Nephron progenitor cell (in vitro differentiated cells): ENCODE data around the gene LPIN1.
"Not testable (repeated sequence)": the region's sequence is repeated elsewhere in the genome, so short reads cannot be mapped to it uniquely, and the experiment has no call there.

Experiments used
- DNase-seq: peaks from one replicate; pipeline ENCODE4 v3.0.0; 2021
- H3K27ac Mint-ChIP-seq: 2 replicates; pipeline ENCODE4 v1.8.0; 2021; ENCODE audit warnings: mild to moderate bottlenecking, moderate library complexity, mixed read lengths
- H3K27me3 Mint-ChIP-seq: 2 replicates; pipeline ENCODE4 v1.8.0; 2021; ENCODE audit warnings: mild to moderate bottlenecking, low read depth, mixed read lengths; ENCODE audit not compliant: poor library complexity
- H3K36me3 Mint-ChIP-seq: 2 replicates; pipeline ENCODE4 v1.8.0; 2021; ENCODE audit warnings: low read depth, mixed read lengths
- H3K4me1 Mint-ChIP-seq: 2 replicates; pipeline ENCODE4 v1.8.0; 2021; ENCODE audit warnings: mixed read lengths
- H3K4me3 Mint-ChIP-seq: 2 replicates; pipeline ENCODE4 v1.8.0; 2021; ENCODE audit warnings: mild to moderate bottlenecking, moderate library complexity, mixed read lengths
- H3K9me3 Mint-ChIP-seq: 2 replicates; pipeline ENCODE4 v1.8.0; 2021; ENCODE audit warnings: mild to moderate bottlenecking, moderate library complexity, mixed read lengths
- CTCF ChIP-seq: fragments of 200-600 bp; sonication (generic); IDR thresholded peaks from 2 replicates; pipeline ENCODE4 v1.5.0; 2021; ENCODE audit warnings: antibody characterized with exemption

LPIN1 gene

GRCh38 chr2:11732587-11732986 lies 13.8 kb upstream of the LPIN1 start:
- no peaks in the 10 kb centered on the region for H3K27me3 Mint-ChIP-seq
- no peak for DNase-seq
- no peak overlapping the region for H3K4me3 Mint-ChIP-seq
- H3K9me3 Mint-ChIP-seq = no peaks in the 10 kb centered on the region
- peaks cover 4% of the 10 kb centered on the region for H3K4me1 Mint-ChIP-seq
- H3K36me3 Mint-ChIP-seq = no peaks in the 10 kb centered on the region
- TF ChIP-seq CTCF = no peak
- no peak overlapping the region for H3K27ac Mint-ChIP-seq

GRCh38 chr2:11737852-11738251 lies 8.6 kb upstream of the LPIN1 start:
- peaks cover 46% of the 10 kb centered on the region for H3K4me1 Mint-ChIP-seq
- H3K27ac Mint-ChIP-seq, H3K36me3 Mint-ChIP-seq, H3K27me3 Mint-ChIP-seq, DNase-seq, H3K9me3 Mint-ChIP-seq, H3K4me3 Mint-ChIP-seq: not testable (repeated sequence)

DNA sequence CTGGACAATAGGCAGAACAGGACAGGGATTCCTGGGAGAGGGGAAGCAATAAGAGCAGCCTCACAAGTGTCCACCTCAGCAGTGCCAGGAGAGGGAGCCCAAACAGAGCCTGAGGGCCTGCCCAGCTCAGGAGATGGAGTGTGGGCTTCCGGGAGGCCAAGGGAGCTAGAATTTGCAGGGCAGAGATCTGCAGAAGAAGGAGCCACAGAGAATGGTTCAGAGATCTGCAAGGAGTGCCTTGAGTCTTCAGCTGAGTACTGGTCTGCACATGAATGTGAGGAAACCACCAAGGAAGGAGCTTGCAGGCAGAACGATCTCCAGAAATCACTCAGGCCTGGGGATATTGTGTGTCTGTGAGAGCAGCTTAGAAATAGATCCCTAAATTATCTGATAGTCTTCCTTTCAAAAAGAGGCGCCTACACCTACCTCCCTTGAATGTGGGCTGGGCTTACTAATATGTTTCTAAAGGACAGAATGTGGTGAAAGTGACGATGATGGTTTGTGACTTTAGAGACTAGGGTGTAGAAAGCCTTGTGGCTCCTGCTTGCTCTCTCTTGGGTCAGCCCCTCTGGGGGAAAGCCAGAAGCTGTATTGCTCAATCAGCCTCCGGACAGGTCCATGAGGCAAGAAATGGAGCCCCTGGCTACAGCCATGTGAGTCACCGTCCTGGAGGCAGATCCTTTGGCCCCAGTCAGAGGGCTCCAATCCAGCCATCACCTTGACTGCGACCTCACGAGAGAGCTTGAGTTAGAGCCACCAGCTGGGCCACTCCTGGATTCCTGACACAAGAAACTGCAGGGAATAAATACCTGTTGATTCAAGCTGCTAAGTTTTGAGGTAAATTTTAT lies 7.6 kb upstream of the LPIN1 start:
- Mint-ChIP-seq H3K27ac (peak overlapping the region; percentile 78), H3K4me3 (no peak overlapping the region), H3K36me3 (no peaks in the 10 kb centered on the region), H3K27me3 (peaks cover 4% of the 10 kb centered on the region), H3K9me3 (no peaks in the 10 kb centered on the region), H3K4me1 (peaks cover 56% of the 10 kb centered on the region)
- DNase-seq = peak; percentile 55
- peak; percentile 52 for TF ChIP-seq CTCF

- H3K4me1 Mint-ChIP-seq = peaks cover 72% of the 10 kb centered on the region
- no peak for DNase-seq
Observed at GRCh38 chr2:11740723-11741122, 5.7 kb upstream of the LPIN1 start.

DNA sequence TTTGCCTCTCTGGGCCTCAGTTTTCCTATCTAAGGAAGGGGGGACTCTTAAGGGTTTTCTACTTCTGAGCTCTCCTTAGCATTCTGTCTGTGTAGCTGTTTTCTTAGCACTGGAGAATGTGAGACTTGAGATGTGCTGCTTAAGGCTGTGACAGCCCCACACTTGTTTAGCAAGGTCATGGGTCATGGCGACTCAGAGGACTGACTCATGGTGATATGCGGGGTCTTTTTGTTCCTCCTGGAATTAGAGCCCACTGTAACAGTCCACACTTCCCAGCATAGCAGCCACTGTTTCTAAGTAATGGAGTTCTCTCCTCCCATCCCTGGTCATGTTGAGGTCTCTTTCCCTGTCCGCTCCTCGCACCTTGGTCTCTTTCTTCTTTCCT lies 4.1 kb upstream of the LPIN1 start:
- Mint-ChIP-seq H3K27me3 (peaks cover 6% of the 10 kb centered on the region), H3K4me1 (peaks cover 80% of the 10 kb centered on the region), H3K36me3 (no peaks in the 10 kb centered on the region), H3K4me3 (no peak overlapping the region), H3K27ac (peak overlapping the region; percentile 90), H3K9me3 (no peaks in the 10 kb centered on the region)
- no peak for TF ChIP-seq CTCF
- no peak for DNase-seq

More at GRCh38 chr2:11740723-11741122, 5.7 kb upstream of the LPIN1 start:
- Mint-ChIP-seq H3K27me3 (peaks cover 4% of the 10 kb centered on the region), H3K9me3 (no peaks in the 10 kb centered on the region), H3K4me3 (no peak overlapping the region), H3K36me3 (no peaks in the 10 kb centered on the region), H3K27ac (peak overlapping the region; percentile 23)
- no peak for TF ChIP-seq CTCF

DNA sequence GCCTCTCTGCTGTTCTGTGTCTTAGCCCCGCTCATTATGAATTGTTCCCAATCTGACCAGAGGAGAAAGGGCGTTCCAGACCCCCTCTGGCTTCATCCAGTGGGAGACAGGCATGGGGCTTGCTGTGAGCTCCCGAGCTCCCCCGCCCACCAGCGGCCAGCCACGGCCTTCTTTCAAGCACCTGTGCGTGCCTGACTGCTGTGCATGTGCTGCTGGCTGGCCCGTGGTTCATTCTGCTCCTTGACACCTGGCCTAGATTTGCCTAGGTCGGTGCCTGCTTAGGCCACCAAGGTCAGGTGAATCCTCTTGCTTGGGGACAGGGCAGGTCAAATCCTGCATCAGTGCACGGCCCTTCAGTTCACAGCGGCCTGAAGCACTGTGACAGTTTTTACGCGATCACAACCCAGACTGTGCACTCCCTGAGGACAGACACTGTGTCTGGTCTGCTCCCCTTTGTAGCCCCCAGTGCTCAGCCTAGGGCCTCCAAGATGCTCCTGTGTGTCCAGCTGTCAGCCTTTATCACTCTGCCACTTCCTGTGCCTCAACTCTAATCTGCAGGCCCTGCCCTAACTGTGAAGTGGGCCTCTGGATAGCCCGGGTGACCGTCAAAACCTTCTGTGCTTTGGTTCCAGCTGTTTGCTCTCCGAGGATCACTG lies 3.6 kb upstream of the LPIN1 start:
- Mint-ChIP-seq H3K9me3 (no peaks in the 10 kb centered on the region), H3K4me3 (no peak overlapping the region), H3K27me3 (peaks cover 6% of the 10 kb centered on the region), H3K36me3 (no peaks in the 10 kb centered on the region), H3K4me1 (peaks cover 85% of the 10 kb centered on the region), H3K27ac (peak overlapping the region; percentile 90)
- TF ChIP-seq CTCF = no peak
- no peak for DNase-seq
